NCI-H524 (cell line): ENCODE measurements around the gene DLGAP1.

Experiments
- DNase-seq, 2 experiments: peaks; one replicate each; lab custom pipeline; 2025; lab: John Stamatoyannopoulos, UW

DLGAP1 gene

DNA sequence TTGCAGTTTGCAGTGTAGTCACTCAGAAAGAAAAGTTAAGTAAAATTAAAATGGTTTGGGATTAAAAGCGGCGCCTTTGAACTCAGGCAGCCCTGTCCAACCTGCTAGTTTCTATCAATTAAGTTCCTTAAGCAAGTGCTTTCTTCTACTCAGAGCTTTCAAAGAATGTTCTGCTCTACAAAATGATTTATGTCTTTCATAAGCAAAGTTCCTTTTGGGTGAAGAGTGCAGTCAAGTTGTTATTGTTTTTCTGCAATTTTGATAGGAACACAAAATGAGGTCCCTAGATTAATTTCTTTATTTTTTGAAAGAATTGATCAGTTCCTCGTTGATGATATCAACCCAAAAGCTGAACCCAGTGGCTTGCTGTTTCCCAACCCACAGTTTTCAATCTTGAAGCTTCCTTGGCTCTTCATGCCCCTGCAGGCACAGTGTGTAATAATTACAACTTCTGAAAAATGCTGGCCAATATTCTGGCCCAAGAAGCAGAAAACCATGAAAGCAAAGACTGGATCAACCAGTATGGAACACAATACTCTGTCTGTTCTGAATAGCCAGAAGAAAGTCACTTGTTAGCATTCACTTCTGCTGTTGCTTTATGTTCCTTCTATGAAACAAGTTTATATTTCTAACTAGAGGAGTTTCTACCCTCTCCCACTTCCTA lies 916.0 kb downstream of the DLGAP1 start:
- no peak for DNase-seq

GRCh38 chr18:3538456-3538855 lies 916.7 kb downstream of the DLGAP1 start:
- no peak for DNase-seq

GRCh38 chr18:3530807-3531206 lies 924.3 kb downstream of the DLGAP1 start:
- DNase-seq = no peak

DNA sequence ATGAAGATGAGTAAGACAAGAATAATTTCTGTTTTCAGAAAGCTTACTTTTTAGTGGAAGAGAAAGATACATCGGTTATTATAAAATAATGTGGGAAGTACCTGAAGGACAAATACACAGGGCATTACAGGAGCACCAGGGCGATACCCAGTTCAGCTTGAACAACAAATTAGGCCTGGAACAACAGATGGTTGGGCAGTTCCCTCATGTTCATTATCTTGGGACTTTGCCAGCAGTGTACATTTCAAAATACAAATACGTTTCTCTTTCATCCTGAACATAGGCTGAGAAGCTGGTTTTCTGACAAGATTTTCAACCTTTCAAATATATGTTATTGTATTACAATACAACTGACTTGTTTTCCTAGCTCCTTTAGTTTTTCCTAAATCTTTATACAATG lies 925.5 kb downstream of the DLGAP1 start:
- peak; percentile 61 to 84 for DNase-seq

DNA sequence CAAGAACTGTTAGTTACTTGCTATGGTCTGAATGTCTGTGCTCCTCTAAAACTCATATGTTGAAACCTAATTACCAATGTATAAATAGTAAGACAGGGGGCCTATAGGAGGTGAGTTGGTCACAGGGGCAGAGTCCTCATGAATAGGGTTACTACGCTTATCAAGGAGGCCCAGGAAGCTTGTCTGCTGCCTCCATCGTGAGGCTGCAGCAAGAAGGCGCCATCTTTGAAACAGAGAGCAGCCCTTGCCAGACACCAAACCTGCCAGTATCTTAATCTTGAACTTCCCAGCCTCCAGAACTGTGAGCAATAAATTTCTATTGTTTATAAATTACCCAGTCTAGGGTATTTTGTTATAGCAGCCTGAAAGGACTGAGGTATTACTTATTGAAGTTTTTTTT lies 926.0 kb downstream of the DLGAP1 start:
- DNase-seq = no peak

DNA sequence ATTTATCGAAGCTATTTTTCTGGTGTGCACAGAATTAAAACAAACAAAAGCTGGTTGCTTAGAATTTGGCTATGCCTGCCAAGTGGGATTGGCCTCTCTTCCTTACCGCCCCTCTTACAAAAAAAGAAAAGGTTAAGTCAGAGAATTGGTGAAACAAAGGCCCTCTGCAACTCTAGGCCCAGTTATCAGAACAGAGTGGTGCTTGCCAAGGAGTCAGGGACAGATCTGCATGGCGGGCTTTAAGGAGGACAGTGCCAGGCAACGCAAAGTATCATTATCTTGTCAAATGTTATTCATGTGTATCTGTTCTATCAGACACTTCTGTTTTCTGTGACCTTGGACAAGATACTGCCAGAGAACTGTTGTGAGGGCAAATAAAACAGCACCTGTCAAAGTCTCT lies 926.9 kb downstream of the DLGAP1 start:
- no peak for DNase-seq

DNA sequence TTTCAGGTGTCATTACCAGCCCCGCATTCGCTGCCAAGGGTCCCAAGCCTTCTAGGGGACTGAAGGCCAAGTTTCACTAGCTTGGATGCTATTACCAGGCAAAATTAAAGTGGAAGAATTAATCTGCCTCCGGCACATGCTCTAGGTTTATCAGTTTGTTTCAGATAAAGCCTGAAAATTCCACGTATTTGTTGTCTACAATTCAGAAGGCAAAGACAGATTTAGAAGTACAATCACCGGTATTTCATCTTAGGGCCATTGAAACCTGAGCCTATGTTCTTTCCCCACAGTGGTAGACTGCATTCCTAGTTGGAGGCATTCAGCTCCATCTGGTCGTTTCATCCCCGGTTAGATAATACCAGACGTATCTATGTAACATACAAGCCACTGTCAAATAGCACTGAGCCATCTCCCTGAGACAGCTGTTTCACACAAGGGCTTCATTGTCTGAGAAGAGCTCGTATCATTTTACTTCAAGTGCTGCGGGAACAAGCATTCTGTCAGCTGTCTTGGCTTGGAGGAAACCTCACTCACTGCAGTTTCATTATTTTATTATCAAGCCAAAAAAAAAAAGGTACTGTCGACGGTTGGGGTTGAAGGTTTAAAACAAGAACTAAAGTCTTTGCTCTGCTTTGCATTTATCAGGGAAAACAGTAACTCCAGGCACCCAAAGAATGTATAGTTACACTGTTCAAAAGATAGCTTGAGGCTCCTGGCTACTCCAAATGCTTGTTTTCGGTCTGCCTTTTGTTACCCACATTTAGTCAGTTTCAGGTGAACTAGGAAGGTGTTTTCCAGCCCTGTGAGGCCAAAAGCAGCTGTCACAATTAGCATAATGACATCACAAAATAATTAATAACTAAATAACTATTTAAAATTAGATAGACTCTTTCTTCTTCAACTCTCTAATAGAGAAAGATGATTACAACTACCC lies 928.4 kb downstream of the DLGAP1 start:
- peak; percentile 91 to 98 for DNase-seq

GRCh38 chr18:3525870-3526420 lies 929.2 kb downstream of the DLGAP1 start:
- peak; percentile 76 to 85 for DNase-seq

- DNase-seq = no peak
These were observed 930.4 kb downstream of the DLGAP1 start for GRCh38 chr18:3524706-3525105.

- DNase-seq = peak in 1 of 2 experiments; percentile 25
These were observed 934.6 kb downstream of the DLGAP1 start for GRCh38 chr18:3520230-3521085.

GRCh38 chr18:3514312-3515216 lies 940.5 kb downstream of the DLGAP1 start:
- no peak for DNase-seq

DNA sequence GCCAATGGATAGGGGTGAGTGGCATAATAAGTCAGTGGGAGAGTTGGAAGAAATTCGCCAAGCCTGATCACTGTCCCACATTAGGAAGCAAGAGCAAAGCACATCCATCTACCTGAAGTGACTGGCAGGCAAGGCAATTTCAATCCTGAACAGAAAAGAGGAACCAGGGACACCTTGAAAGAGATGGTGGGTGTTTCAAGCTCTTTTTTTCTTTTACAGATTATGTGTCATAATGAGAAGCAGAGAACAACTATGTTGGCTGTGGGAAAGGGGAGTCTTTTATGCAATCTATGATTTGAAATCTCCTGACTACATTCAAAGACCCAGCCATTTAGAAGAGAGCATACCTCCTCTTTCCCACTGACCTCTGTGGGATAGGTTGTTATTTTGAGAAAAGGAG lies 941.6 kb downstream of the DLGAP1 start:
- DNase-seq = no peak

DNA sequence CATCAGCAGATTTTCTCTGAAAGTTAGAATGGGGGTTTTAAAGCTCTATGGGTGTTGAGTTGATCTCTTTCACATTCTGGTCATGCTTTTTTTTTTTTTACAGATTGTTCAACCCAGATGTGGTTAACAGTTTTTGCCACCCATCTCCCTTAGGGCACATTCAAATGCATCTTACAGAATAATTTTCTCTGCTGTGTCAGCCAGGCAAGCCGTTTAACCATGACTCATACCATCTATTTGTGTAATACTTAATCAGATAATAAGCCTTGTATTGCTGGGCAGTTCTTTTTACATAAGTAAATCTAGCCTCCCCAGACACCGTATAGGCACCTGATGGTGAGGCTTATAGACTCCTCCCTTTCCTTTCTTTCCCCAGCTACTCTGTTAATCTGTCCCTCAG lies 943.1 kb downstream of the DLGAP1 start:
- no peak for DNase-seq

GRCh38 chr18:3510896-3511295 lies 944.2 kb downstream of the DLGAP1 start:
- DNase-seq = no peak

- no peak for DNase-seq
These were observed 945.1 kb downstream of the DLGAP1 start for GRCh38 chr18:3510024-3510423.

DNA sequence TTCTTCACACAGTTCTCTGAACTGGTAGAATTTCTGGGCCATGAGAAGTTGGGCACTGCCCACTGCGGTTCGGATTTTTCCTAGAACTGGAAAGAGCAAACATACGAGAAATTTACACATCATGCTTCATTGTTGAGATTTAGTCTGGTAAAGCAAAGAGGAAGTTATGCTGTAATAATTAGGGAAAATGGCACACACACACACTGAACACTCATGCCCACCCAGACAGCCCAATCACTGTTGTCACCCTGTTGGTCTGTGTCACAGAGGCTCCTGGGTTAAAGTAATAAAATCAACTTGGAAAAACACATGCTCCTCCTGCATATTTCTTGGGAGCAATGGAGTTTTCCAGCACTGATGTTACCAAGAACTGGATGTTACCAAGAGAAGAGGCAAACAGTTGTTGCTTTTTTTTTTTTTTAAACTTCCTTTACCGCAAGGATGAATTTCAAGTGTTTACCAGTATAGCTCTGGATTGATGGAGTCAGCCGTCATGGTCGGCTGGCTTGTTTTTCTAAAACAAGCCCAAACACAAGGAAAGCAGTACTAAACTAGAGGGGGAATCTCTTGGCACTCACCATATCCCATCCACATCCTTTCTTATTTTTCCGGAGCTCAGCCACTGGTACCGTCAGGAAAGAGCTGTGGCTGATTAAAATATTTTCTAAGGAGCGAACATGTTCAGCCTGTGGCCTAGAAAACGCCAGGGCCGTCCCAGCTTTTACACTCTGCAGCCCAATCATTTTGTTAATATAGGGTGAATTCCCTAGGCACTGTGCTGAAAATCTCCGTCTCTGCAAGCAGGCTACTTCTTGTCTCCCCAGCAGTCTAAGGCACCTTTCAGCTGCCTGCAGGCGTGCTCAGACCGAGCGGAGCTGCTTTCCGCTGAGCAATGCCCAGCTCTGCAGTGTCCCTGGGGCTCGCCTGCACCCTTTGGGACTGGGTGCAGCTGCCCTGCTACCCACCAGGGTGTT lies 946.2 kb downstream of the DLGAP1 start:
- no peak for DNase-seq

DNA sequence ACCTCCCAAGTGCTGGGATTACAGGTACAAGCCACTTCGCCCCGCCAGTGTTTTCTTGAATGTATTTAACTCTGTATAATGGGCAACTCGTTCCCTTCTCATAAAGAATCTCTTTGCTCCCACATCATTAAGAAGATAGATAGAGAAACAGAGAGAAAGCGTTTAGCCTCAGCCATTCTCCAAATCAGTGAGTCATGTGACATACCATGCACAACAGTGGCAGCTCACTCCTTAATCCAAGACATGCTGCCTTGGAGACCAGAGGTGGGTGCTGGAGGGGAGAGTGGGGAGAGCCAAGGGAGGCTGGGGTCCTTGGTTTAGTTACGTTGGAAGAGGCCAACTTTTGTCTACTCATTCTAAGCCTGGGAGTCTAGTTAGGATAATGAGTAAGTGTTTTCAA lies 950.5 kb downstream of the DLGAP1 start:
- DNase-seq = no peak

GRCh38 chr18:3502650-3503049 lies 952.5 kb downstream of the DLGAP1 start:
- no peak for DNase-seq

GRCh38 chr18:3500016-3500415 lies 955.1 kb downstream of the DLGAP1 start:
- no peak for DNase-seq

GRCh38 chr18:3499501-3499900 lies 955.6 kb downstream of the DLGAP1 start:
- no peak for DNase-seq
